Chondrocyte (in vitro differentiated cells): ENCODE data around the gene GTPBP10. TPM values are rescaled to one million over a fixed set of nuclear protein-coding genes. Genes with fewer than 3 reads are reported as not detected.

ENCODE experiments used
- DNase-seq: peaks from one replicate; pipeline ENCODE4 v3.0.0; 2021; ENCODE audit warnings: mixed read lengths, low spot score
- H3K27ac Mint-ChIP-seq: one replicate; pipeline ENCODE4 v1.8.0; 2021; ENCODE audit warnings: mild to moderate bottlenecking, moderate library complexity, mixed read lengths; ENCODE audit not compliant: unreplicated experiment
- H3K27me3 Mint-ChIP-seq: 2 replicates; pipeline ENCODE4 v1.8.0; 2021; ENCODE audit warnings: low read depth, mixed read lengths
- H3K36me3 Mint-ChIP-seq: 2 replicates; pipeline ENCODE4 v1.8.0; 2021; ENCODE audit warnings: low read depth, mixed read lengths
- H3K4me1 Mint-ChIP-seq: 2 replicates; pipeline ENCODE4 v1.8.0; 2021; ENCODE audit warnings: low read depth, mild to moderate bottlenecking, mixed read lengths
- H3K4me3 Mint-ChIP-seq: one replicate; pipeline ENCODE4 v1.8.0; 2021; ENCODE audit warnings: mild to moderate bottlenecking, moderate library complexity, mixed read lengths; ENCODE audit not compliant: unreplicated experiment
- H3K9me3 Mint-ChIP-seq: 2 replicates; pipeline ENCODE4 v1.8.0; 2021; ENCODE audit warnings: low read depth, mixed read lengths
- CTCF ChIP-seq: fragments of 200-600 bp; sonication (generic); IDR thresholded peaks from 2 replicates; pipeline ENCODE4 v1.5.0; 2021; ENCODE audit warnings: antibody characterized with exemption, mild to moderate bottlenecking, moderate library complexity
- total RNA-seq: library from RNA; stranded (reverse); gene quantifications from 3 replicates; pipeline ENCODE4 v1.2.1, GENCODE V29; 2021

The GTPBP10 gene
- total RNA-seq, 1 donor from 2014 or later = 14.9 TPM

GRCh38 chr7:90312745-90313144 lies 33.8 kb upstream of the GTPBP10 start:
- no peak overlapping the region for H3K4me3 Mint-ChIP-seq
- peak; percentile 71 for TF ChIP-seq CTCF
- H3K9me3 Mint-ChIP-seq = no peaks in the 10 kb centered on the region
- no peaks in the 10 kb centered on the region for H3K4me1 Mint-ChIP-seq
- no peak for DNase-seq
- no peaks in the 10 kb centered on the region for H3K36me3 Mint-ChIP-seq
- H3K27me3 Mint-ChIP-seq = peaks cover 34% of the 10 kb centered on the region
- no peak overlapping the region for H3K27ac Mint-ChIP-seq

GRCh38 chr7:90313907-90314306 lies 32.6 kb upstream of the GTPBP10 start:
- H3K27me3 Mint-ChIP-seq = peaks cover 41% of the 10 kb centered on the region
- no peak for DNase-seq
- H3K27ac Mint-ChIP-seq = no peak overlapping the region
- H3K4me1 Mint-ChIP-seq = no peaks in the 10 kb centered on the region
- H3K36me3 Mint-ChIP-seq = no peaks in the 10 kb centered on the region
- H3K4me3 Mint-ChIP-seq = no peak overlapping the region
- TF ChIP-seq CTCF = no peak
- H3K9me3 Mint-ChIP-seq = no peaks in the 10 kb centered on the region

- Mint-ChIP-seq H3K27ac (no peak overlapping the region), H3K4me3 (no peak overlapping the region), H3K9me3 (no peaks in the 10 kb centered on the region), H3K4me1 (peaks cover 10% of the 10 kb centered on the region), H3K36me3 (no peaks in the 10 kb centered on the region), H3K27me3 (peaks cover 73% of the 10 kb centered on the region)
- TF ChIP-seq CTCF = no peak
- no peak for DNase-seq
Observed at GRCh38 chr7:90320014-90320413, 26.5 kb upstream of the GTPBP10 start.

- Mint-ChIP-seq H3K9me3 (no peaks in the 10 kb centered on the region), H3K4me1 (peaks cover 10% of the 10 kb centered on the region), H3K36me3 (no peaks in the 10 kb centered on the region), H3K4me3 (peak overlapping the region; percentile 53), H3K27ac (no peak overlapping the region), H3K27me3 (peaks cover 72% of the 10 kb centered on the region)
- DNase-seq = no peak
- no peak for TF ChIP-seq CTCF
Observed at GRCh38 chr7:90320418-90320800, 26.1 kb upstream of the GTPBP10 start.

GRCh38 chr7:90320801-90321494 lies 25.6 kb upstream of the GTPBP10 start, which contains the start of gene FAM237B:
Gene FAM237B (minus strand): TSS chr7:90321304. CDS start chr7:90319748, 1,556 bp downstream.
- Mint-ChIP-seq H3K27ac (no peak within 1 kb of the TSS), H3K36me3 (no peaks in the 10 kb centered on the region), H3K4me1 (peaks cover 10% of the 10 kb centered on the region), H3K27me3 (peaks cover 72% of the 10 kb centered on the region), H3K4me3 (peak within 1 kb of the TSS; percentile 53), H3K9me3 (no peaks in the 10 kb centered on the region)
- DNase-seq = no peak
- TF ChIP-seq CTCF = no peak
